Activated B cell treated with CpG ODN at 0.5 μM for 24 hours (primary cell): ENCODE data around the gene DKK3. TPM values are rescaled to one million over a fixed set of nuclear protein-coding genes. Genes with fewer than 3 reads are reported as not detected.

Experiments used
- ATAC-seq: fragments of 200-7000 bp; cut with Tn5 transposase; one replicate; pipeline ENCODE4 v1.10.0; 2021; ENCODE audit warnings: low read depth, mild to moderate bottlenecking, moderate library complexity
- CTCF ChIA-PET: fragments of 350-600 bp; sonication (Branson Sonifier 250); formaldehyde crosslinking; loops from one replicate; lab custom pipeline; 2021; ENCODE audit warnings: antibody characterized with exemption; lab: Charles Lee
- POLR2A ChIA-PET: fragments of 350-600 bp; sonication (Branson Sonifier 250); formaldehyde crosslinking; loops from one replicate; lab custom pipeline; 2021; ENCODE audit warnings: antibody characterized with exemption; lab: Charles Lee
- DNase-seq: peaks from one replicate; pipeline ENCODE4 v3.0.0; 2022
- H3K27ac Mint-ChIP-seq: one replicate; pipeline ENCODE4 v1.8.0; 2020; ENCODE audit warnings: mixed read lengths
- H3K27me3 Mint-ChIP-seq: one replicate; pipeline ENCODE4 v1.8.0; 2021; ENCODE audit warnings: mixed read lengths
- H3K36me3 Mint-ChIP-seq: one replicate; pipeline ENCODE4 v1.8.0; 2021; ENCODE audit warnings: low read depth, mixed read lengths
- H3K4me1 Mint-ChIP-seq: one replicate; pipeline ENCODE4 v1.8.0; 2021; ENCODE audit warnings: mixed read lengths
- H3K4me3 Mint-ChIP-seq: one replicate; pipeline ENCODE4 v1.8.0; 2020; ENCODE audit warnings: mild to moderate bottlenecking, mixed read lengths
- H3K9me3 Mint-ChIP-seq: one replicate; pipeline ENCODE4 v1.8.0; 2020; ENCODE audit warnings: mixed read lengths
- intact Hi-C: fragments of 100-400 bp; cut with micrococcal nuclease; formaldehyde crosslinking; loops from one replicate; pipeline ENCODE4 v1.15.1; 2024
- total RNA-seq: library from RNA; stranded (reverse); gene quantifications from 2 replicates; pipeline ENCODE4 v1.2.3, GENCODE V29; 2022
- TF ChIP-seq, protein P1 (sequence below): fragments of 200-600 bp; IDR thresholded peaks from one replicate; pipeline ENCODE4 v1.8.0; 2022; ENCODE audit warnings: antibody characterized with exemption, mild to moderate bottlenecking

Gene DKK3
- total RNA-seq, 1 donor from 2014 or later: not detected

DNA sequence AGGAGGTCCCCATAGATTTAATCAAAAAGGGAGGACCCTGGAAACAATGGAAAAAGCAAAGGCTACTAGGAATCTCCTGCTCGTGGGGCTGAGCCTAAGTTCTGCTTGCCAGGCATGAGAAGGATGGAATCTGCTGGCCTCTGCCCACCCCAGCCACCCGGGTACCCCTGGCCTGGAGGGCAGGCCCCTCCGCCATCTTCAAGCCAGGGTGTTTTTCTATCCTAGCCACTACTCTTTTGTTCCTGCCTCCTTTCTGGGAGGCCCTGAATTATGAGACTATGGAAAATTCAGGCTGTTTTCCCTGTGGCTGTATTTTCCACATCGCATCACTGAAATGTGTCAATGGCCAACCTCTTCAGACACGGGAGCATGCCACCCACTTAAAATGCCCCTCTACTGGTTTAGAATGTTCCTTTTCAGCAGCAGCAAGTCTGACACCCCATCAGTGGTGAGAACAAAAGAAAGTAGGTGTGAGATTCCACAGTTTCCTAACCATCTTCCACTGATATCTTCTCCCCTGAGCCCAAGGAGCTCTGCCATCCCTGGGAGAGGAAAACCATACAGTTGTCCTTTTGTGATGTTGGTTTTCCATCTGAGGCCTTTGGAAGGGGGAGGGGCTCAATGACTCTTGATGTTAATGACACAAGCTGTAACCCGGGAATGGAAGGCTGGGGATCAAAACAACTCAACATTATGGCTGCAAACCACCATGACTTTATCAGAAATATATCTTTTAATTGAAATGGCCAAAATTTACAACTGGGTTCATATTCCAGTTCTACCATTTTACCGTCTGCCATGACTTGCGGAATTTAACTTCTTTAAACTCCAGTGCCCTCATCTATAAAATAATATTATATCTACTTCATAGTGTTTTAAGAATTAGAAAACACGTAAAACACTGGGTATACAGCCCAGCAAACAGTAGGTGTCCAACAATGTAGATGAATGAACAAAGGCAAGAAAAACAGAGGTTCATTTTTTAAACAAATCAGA, 22.2 kb downstream of the DKK3 start:
- no peaks in the 10 kb centered on the region for H3K36me3 Mint-ChIP-seq
- DNase-seq: no peak
- no peak overlapping the region for H3K27ac Mint-ChIP-seq
- no peak for ATAC-seq
- no peak overlapping the region for H3K4me3 Mint-ChIP-seq
- ChIA-PET CTCF (no interaction called here), POLR2A (no interaction called here)
- TF ChIP-seq, protein P1, sequence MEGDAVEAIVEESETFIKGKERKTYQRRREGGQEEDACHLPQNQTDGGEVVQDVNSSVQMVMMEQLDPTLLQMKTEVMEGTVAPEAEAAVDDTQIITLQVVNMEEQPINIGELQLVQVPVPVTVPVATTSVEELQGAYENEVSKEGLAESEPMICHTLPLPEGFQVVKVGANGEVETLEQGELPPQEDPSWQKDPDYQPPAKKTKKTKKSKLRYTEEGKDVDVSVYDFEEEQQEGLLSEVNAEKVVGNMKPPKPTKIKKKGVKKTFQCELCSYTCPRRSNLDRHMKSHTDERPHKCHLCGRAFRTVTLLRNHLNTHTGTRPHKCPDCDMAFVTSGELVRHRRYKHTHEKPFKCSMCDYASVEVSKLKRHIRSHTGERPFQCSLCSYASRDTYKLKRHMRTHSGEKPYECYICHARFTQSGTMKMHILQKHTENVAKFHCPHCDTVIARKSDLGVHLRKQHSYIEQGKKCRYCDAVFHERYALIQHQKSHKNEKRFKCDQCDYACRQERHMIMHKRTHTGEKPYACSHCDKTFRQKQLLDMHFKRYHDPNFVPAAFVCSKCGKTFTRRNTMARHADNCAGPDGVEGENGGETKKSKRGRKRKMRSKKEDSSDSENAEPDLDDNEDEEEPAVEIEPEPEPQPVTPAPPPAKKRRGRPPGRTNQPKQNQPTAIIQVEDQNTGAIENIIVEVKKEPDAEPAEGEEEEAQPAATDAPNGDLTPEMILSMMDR: no peak
- intact Hi-C loops: no loop called here
- H3K9me3 Mint-ChIP-seq: no peaks in the 10 kb centered on the region
- no peaks in the 10 kb centered on the region for H3K4me1 Mint-ChIP-seq
- H3K27me3 Mint-ChIP-seq: peaks cover 8% of the 10 kb centered on the region

GRCh38 chr11:11985016-11985715, 23.3 kb downstream of the DKK3 start:
- H3K4me1 Mint-ChIP-seq: no peaks in the 10 kb centered on the region

GRCh38 chr11:11984563-11984962, 23.9 kb downstream of the DKK3 start:
- ATAC-seq (no peak), DNase-seq (no peak)
- peaks cover 9% of the 10 kb centered on the region for H3K27me3 Mint-ChIP-seq
- H3K4me1 Mint-ChIP-seq: no peaks in the 10 kb centered on the region
- ChIA-PET CTCF (no interaction called here), POLR2A (no interaction called here)
- H3K36me3 Mint-ChIP-seq: no peaks in the 10 kb centered on the region
- intact Hi-C loops: no loop called here
- H3K9me3 Mint-ChIP-seq: peaks cover 2% of the 10 kb centered on the region
- TF ChIP-seq, protein P1: no peak
- no peak overlapping the region for H3K4me3 Mint-ChIP-seq
- no peak overlapping the region for H3K27ac Mint-ChIP-seq

More at GRCh38 chr11:11985016-11985715, 23.3 kb downstream of the DKK3 start:
- Mint-ChIP-seq H3K36me3 (no peaks in the 10 kb centered on the region), H3K27ac (no peak overlapping the region), H3K27me3 (peaks cover 4% of the 10 kb centered on the region), H3K9me3 (peaks cover 2% of the 10 kb centered on the region), H3K4me3 (no peak overlapping the region)
- CTCF ChIA-PET: no interaction called here
- POLR2A ChIA-PET: no interaction called here
- TF ChIP-seq, protein P1: no peak
- DNase-seq: no peak
- ATAC-seq: no peak
- intact Hi-C loops: no loop called here

DNA sequence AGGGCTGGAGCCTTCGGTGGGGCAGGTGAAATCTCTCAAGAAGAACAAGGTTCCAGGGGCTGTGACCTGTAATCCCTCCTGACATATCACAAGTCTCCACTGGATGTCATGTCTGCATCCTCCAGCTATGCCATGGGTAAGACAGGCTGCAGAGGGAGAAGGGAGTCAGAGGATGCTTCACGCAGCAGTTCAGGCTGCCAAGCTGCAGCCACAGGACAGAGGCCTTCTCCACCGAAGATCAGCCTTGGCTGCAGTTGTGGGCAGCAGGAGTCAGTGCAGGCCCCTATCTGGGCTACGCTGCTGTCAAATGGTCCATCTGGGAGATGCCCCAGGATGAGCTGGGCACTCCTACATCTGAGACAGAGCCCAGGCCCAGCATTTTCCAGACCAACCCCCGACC, 25.0 kb downstream of the DKK3 start:
- Mint-ChIP-seq H3K4me3 (no peak overlapping the region), H3K27me3 (peaks cover 9% of the 10 kb centered on the region), H3K27ac (no peak overlapping the region), H3K4me1 (no peaks in the 10 kb centered on the region), H3K36me3 (no peaks in the 10 kb centered on the region), H3K9me3 (peaks cover 2% of the 10 kb centered on the region)
- intact Hi-C loops: no loop called here
- TF ChIP-seq, protein P1: no peak
- ChIA-PET POLR2A (no interaction called here), CTCF (no interaction called here)
- DNase-seq: no peak
- ATAC-seq: no peak

- ATAC-seq: no peak
- H3K4me3 Mint-ChIP-seq: no peak overlapping the region
- TF ChIP-seq, protein P1: no peak
- no peak overlapping the region for H3K27ac Mint-ChIP-seq
- no peaks in the 10 kb centered on the region for H3K4me1 Mint-ChIP-seq
- H3K27me3 Mint-ChIP-seq: peaks cover 9% of the 10 kb centered on the region
- POLR2A ChIA-PET: no interaction called here
- H3K36me3 Mint-ChIP-seq: no peaks in the 10 kb centered on the region
- intact Hi-C loops: no loop called here
- H3K9me3 Mint-ChIP-seq: peaks cover 2% of the 10 kb centered on the region
- CTCF ChIA-PET: no interaction called here
- DNase-seq: no peak
These were observed 25.5 kb downstream of the DKK3 start for GRCh38 chr11:11982975-11983374.
